ENCODE results near the gene EFNA1.

DNA sequence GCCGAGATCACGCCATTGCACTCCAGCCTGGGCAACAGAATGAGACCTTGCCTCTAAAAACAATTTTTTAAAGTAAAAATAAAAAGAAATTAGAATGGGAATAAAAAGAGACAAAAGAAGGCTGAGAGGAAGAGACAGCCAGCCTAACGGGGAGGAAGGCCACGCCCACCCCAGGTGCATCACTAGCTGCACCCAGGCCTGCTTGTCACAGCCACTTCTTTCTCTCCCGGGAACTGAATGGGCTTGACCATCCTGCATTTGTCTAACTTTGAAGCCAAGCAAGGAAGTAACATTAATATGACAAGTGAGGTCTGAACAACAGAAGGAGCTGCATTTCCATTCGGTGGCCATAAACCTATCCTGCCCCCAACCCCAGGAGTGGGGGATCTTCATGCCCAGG is 20.8 kb upstream of the EFNA1 start:
- TF ChIP-seq, protein P1, sequence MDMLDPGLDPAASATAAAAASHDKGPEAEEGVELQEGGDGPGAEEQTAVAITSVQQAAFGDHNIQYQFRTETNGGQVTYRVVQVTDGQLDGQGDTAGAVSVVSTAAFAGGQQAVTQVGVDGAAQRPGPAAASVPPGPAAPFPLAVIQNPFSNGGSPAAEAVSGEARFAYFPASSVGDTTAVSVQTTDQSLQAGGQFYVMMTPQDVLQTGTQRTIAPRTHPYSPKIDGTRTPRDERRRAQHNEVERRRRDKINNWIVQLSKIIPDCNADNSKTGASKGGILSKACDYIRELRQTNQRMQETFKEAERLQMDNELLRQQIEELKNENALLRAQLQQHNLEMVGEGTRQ (CRISPR knock-in tag; IDR thresholded peaks at IDR 0.05): no peak
- TF ChIP-seq, protein P2, sequence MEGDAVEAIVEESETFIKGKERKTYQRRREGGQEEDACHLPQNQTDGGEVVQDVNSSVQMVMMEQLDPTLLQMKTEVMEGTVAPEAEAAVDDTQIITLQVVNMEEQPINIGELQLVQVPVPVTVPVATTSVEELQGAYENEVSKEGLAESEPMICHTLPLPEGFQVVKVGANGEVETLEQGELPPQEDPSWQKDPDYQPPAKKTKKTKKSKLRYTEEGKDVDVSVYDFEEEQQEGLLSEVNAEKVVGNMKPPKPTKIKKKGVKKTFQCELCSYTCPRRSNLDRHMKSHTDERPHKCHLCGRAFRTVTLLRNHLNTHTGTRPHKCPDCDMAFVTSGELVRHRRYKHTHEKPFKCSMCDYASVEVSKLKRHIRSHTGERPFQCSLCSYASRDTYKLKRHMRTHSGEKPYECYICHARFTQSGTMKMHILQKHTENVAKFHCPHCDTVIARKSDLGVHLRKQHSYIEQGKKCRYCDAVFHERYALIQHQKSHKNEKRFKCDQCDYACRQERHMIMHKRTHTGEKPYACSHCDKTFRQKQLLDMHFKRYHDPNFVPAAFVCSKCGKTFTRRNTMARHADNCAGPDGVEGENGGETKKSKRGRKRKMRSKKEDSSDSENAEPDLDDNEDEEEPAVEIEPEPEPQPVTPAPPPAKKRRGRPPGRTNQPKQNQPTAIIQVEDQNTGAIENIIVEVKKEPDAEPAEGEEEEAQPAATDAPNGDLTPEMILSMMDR (IDR thresholded peaks at IDR 0.05): no peak
- no peak for TF ChIP-seq JUN (CRISPR knock-in tag; IDR thresholded peaks at IDR 0.05)

Data from WTC11 (cell line).